ENCODE data around the gene OGFR. TPM values are rescaled to one million over a fixed set of nuclear protein-coding genes. Genes with fewer than 3 reads are reported as not detected.

Gene OGFR
- total and polyA plus RNA-seq, 8 donors: 23.2 to 58.3 (median 31.6) TPM

- Histone ChIP-seq H3K36me3 (no peaks in the 10 kb centered on the region), H3K4me3 (no peak overlapping the region), H3K27me3 (peaks cover 0 to 43% of the 10 kb centered on the region in 2 donors), H3K9me3 (no peaks in the 10 kb centered on the region), H3K27ac (no peak overlapping the region), H3K4me1 (peaks cover 0 to 35% of the 10 kb centered on the region in 2 donors)
- DNase-seq: peak in 1 of 4 donors; percentile 53
- ATAC-seq: no peak
- intact Hi-C loops (cut with DNase I): no loop called here
- TF ChIP-seq CTCF (IDR thresholded peaks at IDR 0.05): no peak
Measured at GRCh38 chr20:62771396-62772102, 33.1 kb upstream of the OGFR start.

GRCh38 chr20:62772103-62772611 lies 32.5 kb upstream of the OGFR start:
- Histone ChIP-seq H3K9me3 (no peaks in the 10 kb centered on the region), H3K27ac (no peak overlapping the region), H3K27me3 (peaks cover 0 to 37% of the 10 kb centered on the region in 2 donors), H3K36me3 (no peaks in the 10 kb centered on the region), H3K4me1 (peaks cover 0 to 39% of the 10 kb centered on the region in 2 donors), H3K4me3 (no peak overlapping the region)
- intact Hi-C loops (cut with DNase I): no loop called here
- ATAC-seq: no peak
- peak in 1 of 4 donors; percentile 53 for DNase-seq
- TF ChIP-seq CTCF (IDR thresholded peaks at IDR 0.05): no peak

- no peak for ATAC-seq
- TF ChIP-seq CTCF (IDR thresholded peaks at IDR 0.05): no peak
Measured at GRCh38 chr20:62772619-62772989, 32.0 kb upstream of the OGFR start.

GRCh38 chr20:62772990-62773844 lies 31.4 kb upstream of the OGFR start:
- intact Hi-C loops (cut with DNase I): no loop called here
- no peaks in the 10 kb centered on the region for H3K36me3 ChIP-seq
- no peaks in the 10 kb centered on the region for H3K9me3 ChIP-seq
- peaks cover 0 to 30% of the 10 kb centered on the region in 2 donors for H3K27me3 ChIP-seq
- H3K4me1 ChIP-seq: peaks cover 0 to 43% of the 10 kb centered on the region in 2 donors
- H3K4me3 ChIP-seq: no peak overlapping the region
- no peak overlapping the region for H3K27ac ChIP-seq
- peak in 1 of 4 donors; percentile 45 for DNase-seq
- no peak for TF ChIP-seq CTCF (IDR thresholded peaks at IDR 0.05)
- no peak for ATAC-seq

More at GRCh38 chr20:62772619-62772989, 32.0 kb upstream of the OGFR start:
- peaks cover 0 to 36% of the 10 kb centered on the region in 2 donors for H3K27me3 ChIP-seq
- no peaks in the 10 kb centered on the region for H3K9me3 ChIP-seq
- no peak overlapping the region for H3K4me3 ChIP-seq
- H3K4me1 ChIP-seq: peaks cover 0 to 43% of the 10 kb centered on the region in 2 donors
- H3K27ac ChIP-seq: no peak overlapping the region
- no peaks in the 10 kb centered on the region for H3K36me3 ChIP-seq
- DNase-seq: peak in 1 of 4 donors; percentile 23
- intact Hi-C loops (cut with DNase I): no loop called here

All from left lung (tissue), 10 donors.